Glutamatergic neuron (in vitro differentiated cells): Measurements from ENCODE around the gene GSG1L2. TPM values are rescaled to one million over a fixed set of nuclear protein-coding genes. Genes with fewer than 3 reads are reported as not detected.

Experiments
- DNase-seq: peaks from one replicate; pipeline ENCODE4 v3.0.0; 2022
- H3K27ac Mint-ChIP-seq: one replicate; pipeline ENCODE4 v1.8.0; 2020; ENCODE audit warnings: mild to moderate bottlenecking, mixed read lengths, inconsistent platforms; ENCODE audit not compliant: unreplicated experiment
- H3K27me3 Mint-ChIP-seq: one replicate; pipeline ENCODE4 v1.8.0; 2020; ENCODE audit warnings: mild to moderate bottlenecking, moderate library complexity, mixed read lengths, inconsistent platforms; ENCODE audit not compliant: unreplicated experiment
- H3K36me3 Mint-ChIP-seq: one replicate; pipeline ENCODE4 v1.8.0; 2020; ENCODE audit warnings: mild to moderate bottlenecking, mixed read lengths, inconsistent platforms; ENCODE audit not compliant: unreplicated experiment
- H3K4me1 Mint-ChIP-seq: one replicate; pipeline ENCODE4 v1.8.0; 2020; ENCODE audit warnings: mild to moderate bottlenecking, low read depth, mixed read lengths, inconsistent platforms; ENCODE audit not compliant: unreplicated experiment
- H3K4me3 Mint-ChIP-seq: one replicate; pipeline ENCODE4 v1.8.0; 2020; ENCODE audit warnings: mild to moderate bottlenecking, mixed read lengths, inconsistent platforms; ENCODE audit not compliant: unreplicated experiment
- H3K9me3 Mint-ChIP-seq: one replicate; pipeline ENCODE4 v1.8.0; 2020; ENCODE audit warnings: mild to moderate bottlenecking, moderate library complexity, mixed read lengths, inconsistent platforms; ENCODE audit not compliant: unreplicated experiment
- CTCF ChIP-seq: fragments of 200-600 bp; sonication (generic); IDR thresholded peaks from one replicate; pipeline ENCODE4 v1.5.0; 2021; ENCODE audit not compliant: partially characterized antibody, unreplicated experiment
- total RNA-seq: library from RNA; stranded (reverse); fragmentation: NEBNext Ultra II Directional; extraction: Animal tissue kit (Norgen Biotek cat#: 25700); gene quantifications from one replicate; pipeline ENCODE4 v1.2.1, GENCODE V29; 2021; ENCODE audit not compliant: unreplicated experiment

Gene GSG1L2
- total RNA-seq, 1 donor from 2014 or later = not detected

- H3K27me3 Mint-ChIP-seq = peaks cover 10% of the 10 kb centered on the region
- H3K36me3 Mint-ChIP-seq = no peaks in the 10 kb centered on the region
- no peak overlapping the region for H3K27ac Mint-ChIP-seq
- no peaks in the 10 kb centered on the region for H3K4me1 Mint-ChIP-seq
- peaks cover 7% of the 10 kb centered on the region for H3K9me3 Mint-ChIP-seq
- DNase-seq = no peak
- no peak for TF ChIP-seq CTCF
- H3K4me3 Mint-ChIP-seq = no peak overlapping the region
Measured at GRCh38 chr17:9820448-9820847, 1.4 kb downstream of the GSG1L2 start.

DNA sequence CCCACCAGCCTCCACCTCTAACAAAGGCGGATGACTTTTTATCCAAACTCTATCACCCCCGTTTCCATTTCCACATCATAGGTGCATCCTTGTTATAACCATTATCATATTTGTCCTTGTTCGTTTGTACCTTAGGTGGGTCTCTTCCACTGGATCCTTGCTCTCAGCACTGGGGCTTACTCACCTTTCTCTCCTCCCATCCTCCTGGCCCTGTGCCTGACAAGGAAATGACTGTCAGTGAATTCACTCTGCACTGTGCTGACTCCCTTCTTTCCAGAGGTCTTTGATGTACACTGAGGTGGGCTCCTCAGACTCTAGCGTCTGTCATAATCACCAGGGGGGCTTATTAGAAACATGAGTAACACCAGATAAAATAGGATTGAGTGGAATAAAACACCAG, 3.1 kb downstream of the GSG1L2 start:
- no peak overlapping the region for H3K4me3 Mint-ChIP-seq
- no peaks in the 10 kb centered on the region for H3K36me3 Mint-ChIP-seq
- peaks cover 10% of the 10 kb centered on the region for H3K27me3 Mint-ChIP-seq
- H3K27ac Mint-ChIP-seq = no peak overlapping the region
- TF ChIP-seq CTCF = no peak
- no peaks in the 10 kb centered on the region for H3K4me1 Mint-ChIP-seq
- H3K9me3 Mint-ChIP-seq = peaks cover 7% of the 10 kb centered on the region
- DNase-seq = no peak

GRCh38 chr17:9817086-9817485, 4.8 kb downstream of the GSG1L2 start:
- Mint-ChIP-seq H3K27ac (no peak overlapping the region), H3K36me3 (no peaks in the 10 kb centered on the region), H3K27me3 (peaks cover 9% of the 10 kb centered on the region), H3K9me3 (peaks cover 4% of the 10 kb centered on the region), H3K4me1 (no peaks in the 10 kb centered on the region), H3K4me3 (no peak overlapping the region)
- TF ChIP-seq CTCF = no peak
- DNase-seq = peak; percentile 52

- no peak for DNase-seq
- TF ChIP-seq CTCF = no peak
- Mint-ChIP-seq H3K4me1 (no peaks in the 10 kb centered on the region), H3K27ac (no peak overlapping the region), H3K9me3 (peaks cover 4% of the 10 kb centered on the region), H3K4me3 (no peak overlapping the region), H3K36me3 (no peaks in the 10 kb centered on the region), H3K27me3 (peaks cover 7% of the 10 kb centered on the region)
Measured at GRCh38 chr17:9816472-9816871, 5.4 kb downstream of the GSG1L2 start.

- TF ChIP-seq CTCF = no peak
- H3K4me1 Mint-ChIP-seq = no peaks in the 10 kb centered on the region
- H3K27ac Mint-ChIP-seq = no peak overlapping the region
- peaks cover 6% of the 10 kb centered on the region for H3K9me3 Mint-ChIP-seq
- no peak overlapping the region for H3K4me3 Mint-ChIP-seq
- peaks cover 9% of the 10 kb centered on the region for H3K27me3 Mint-ChIP-seq
- no peak for DNase-seq
- H3K36me3 Mint-ChIP-seq = no peaks in the 10 kb centered on the region
Measured at GRCh38 chr17:9814337-9814945, 7.4 kb downstream of the GSG1L2 start.
